ENCODE measurements around the gene AWAT1. TPM values are rescaled to one million over a fixed set of nuclear protein-coding genes. Genes with fewer than 3 reads are reported as not detected.

AWAT1 gene
- polyA plus RNA-seq, 1 donor from 2014 or later = not detected

- Histone ChIP-seq H3K36me3 (ENCODE audit: insufficient read depth, low read length) (no peaks in the 10 kb centered on the region), H3K27ac (ENCODE audit: low read length) (no peak overlapping the region), H3K27me3 (ENCODE audit: insufficient read depth, low read depth, low read length) (no peaks in the 10 kb centered on the region), H4K20me1 (ENCODE audit: insufficient read depth) (no peaks in the 10 kb centered on the region), H3K9ac (ENCODE audit: low read length) (no peak overlapping the region), H3K9me3 (ENCODE audit: low read length) (no peaks in the 10 kb centered on the region), H3K9me2 (ENCODE audit: insufficient read depth, low read length) (no peaks in the 10 kb centered on the region), H3K4me2 (ENCODE audit: low read length) (no peak overlapping the region), H2AFZ (ENCODE audit: low read depth, low read length) (no peak overlapping the region), H3K4me3 (ENCODE audit: low read length) (no peak overlapping the region), H3F3A (ENCODE audit: insufficient read depth, low read length, poor library complexity, severe bottlenecking) (no peaks in the 10 kb centered on the region), H3K79me2 (replicated peaks; ENCODE audit: insufficient read depth, low read length) (no peaks in the 10 kb centered on the region)
- TF ChIP-seq EZH2 (IDR thresholded peaks at IDR 0.05; ENCODE audit: borderline replicate concordance, insufficient read depth, low read length, poor library complexity, severe bottlenecking) (no peak), CTCF (IDR thresholded peaks at IDR 0.05; ENCODE audit: poor library complexity, severe bottlenecking) (no peak), TAF1 (IDR thresholded peaks at IDR 0.05; ENCODE audit: low read depth) (no peak), RAD21 (conservative IDR thresholded peaks at IDR 0.05) (no peak), POLR2AphosphoS5 (IDR thresholded peaks at IDR 0.05) (no peak)
- TF ChIP-seq, protein P1, sequence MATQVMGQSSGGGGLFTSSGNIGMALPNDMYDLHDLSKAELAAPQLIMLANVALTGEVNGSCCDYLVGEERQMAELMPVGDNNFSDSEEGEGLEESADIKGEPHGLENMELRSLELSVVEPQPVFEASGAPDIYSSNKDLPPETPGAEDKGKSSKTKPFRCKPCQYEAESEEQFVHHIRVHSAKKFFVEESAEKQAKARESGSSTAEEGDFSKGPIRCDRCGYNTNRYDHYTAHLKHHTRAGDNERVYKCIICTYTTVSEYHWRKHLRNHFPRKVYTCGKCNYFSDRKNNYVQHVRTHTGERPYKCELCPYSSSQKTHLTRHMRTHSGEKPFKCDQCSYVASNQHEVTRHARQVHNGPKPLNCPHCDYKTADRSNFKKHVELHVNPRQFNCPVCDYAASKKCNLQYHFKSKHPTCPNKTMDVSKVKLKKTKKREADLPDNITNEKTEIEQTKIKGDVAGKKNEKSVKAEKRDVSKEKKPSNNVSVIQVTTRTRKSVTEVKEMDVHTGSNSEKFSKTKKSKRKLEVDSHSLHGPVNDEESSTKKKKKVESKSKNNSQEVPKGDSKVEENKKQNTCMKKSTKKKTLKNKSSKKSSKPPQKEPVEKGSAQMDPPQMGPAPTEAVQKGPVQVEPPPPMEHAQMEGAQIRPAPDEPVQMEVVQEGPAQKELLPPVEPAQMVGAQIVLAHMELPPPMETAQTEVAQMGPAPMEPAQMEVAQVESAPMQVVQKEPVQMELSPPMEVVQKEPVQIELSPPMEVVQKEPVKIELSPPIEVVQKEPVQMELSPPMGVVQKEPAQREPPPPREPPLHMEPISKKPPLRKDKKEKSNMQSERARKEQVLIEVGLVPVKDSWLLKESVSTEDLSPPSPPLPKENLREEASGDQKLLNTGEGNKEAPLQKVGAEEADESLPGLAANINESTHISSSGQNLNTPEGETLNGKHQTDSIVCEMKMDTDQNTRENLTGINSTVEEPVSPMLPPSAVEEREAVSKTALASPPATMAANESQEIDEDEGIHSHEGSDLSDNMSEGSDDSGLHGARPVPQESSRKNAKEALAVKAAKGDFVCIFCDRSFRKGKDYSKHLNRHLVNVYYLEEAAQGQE (IDR thresholded peaks at IDR 0.05; ENCODE audit: borderline replicate concordance) = no peak
Observed at GRCh38 chrX:70279081-70279480, 44.6 kb downstream of the AWAT1 start.

DNA sequence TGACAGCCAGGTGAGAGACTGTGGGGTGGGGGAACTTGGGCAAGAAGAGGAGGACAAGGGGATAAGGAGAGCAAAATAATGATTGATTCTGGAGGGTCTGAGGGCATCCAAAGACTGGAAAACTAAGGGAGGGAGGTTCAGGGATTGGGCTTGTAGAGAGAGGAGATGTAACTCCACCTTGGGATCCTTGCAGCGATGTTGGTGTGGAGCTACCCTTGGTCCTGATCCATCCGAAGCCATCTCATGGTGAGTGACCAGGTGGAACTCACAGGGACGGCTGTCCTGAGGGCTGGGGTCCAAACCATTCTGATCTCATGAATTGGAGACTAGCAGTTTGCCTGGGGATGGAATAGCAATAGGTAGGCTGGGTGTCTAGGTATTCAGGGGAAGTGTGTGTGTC, 46.1 kb downstream of the AWAT1 start:
- H3K9me3 ChIP-seq (ENCODE audit: low read length) = no peaks in the 10 kb centered on the region
- H3K9ac ChIP-seq (ENCODE audit: low read length) = no peak overlapping the region
- no peak overlapping the region for H3K4me3 ChIP-seq (ENCODE audit: low read length)
- no peaks in the 10 kb centered on the region for H3K36me3 ChIP-seq (ENCODE audit: insufficient read depth, low read length)
- no peak overlapping the region for H3K4me2 ChIP-seq (ENCODE audit: low read length)
- H3K27me3 ChIP-seq (ENCODE audit: insufficient read depth, low read depth, low read length) = no peaks in the 10 kb centered on the region
- no peaks in the 10 kb centered on the region for H3K79me2 ChIP-seq (replicated peaks; ENCODE audit: insufficient read depth, low read length)
- H2AFZ ChIP-seq (ENCODE audit: low read depth, low read length) = no peak overlapping the region
- no peaks in the 10 kb centered on the region for H4K20me1 ChIP-seq (ENCODE audit: insufficient read depth)
- no peaks in the 10 kb centered on the region for H3K9me2 ChIP-seq (ENCODE audit: insufficient read depth, low read length)
- H3K27ac ChIP-seq (ENCODE audit: low read length) = no peak overlapping the region
- no peaks in the 10 kb centered on the region for H3F3A ChIP-seq (ENCODE audit: insufficient read depth, low read length, poor library complexity, severe bottlenecking)
- TF ChIP-seq POLR2AphosphoS5 (IDR thresholded peaks at IDR 0.05) (no peak), RAD21 (conservative IDR thresholded peaks at IDR 0.05) (no peak), EZH2 (IDR thresholded peaks at IDR 0.05; ENCODE audit: borderline replicate concordance, insufficient read depth, low read length, poor library complexity, severe bottlenecking) (no peak), TAF1 (IDR thresholded peaks at IDR 0.05; ENCODE audit: low read depth) (no peak), CTCF (IDR thresholded peaks at IDR 0.05; ENCODE audit: poor library complexity, severe bottlenecking) (no peak), EP300 (conservative IDR thresholded peaks at IDR 0.05; ENCODE audit: poor library complexity, severe bottlenecking) (no peak), MXI1 (conservative IDR thresholded peaks at IDR 0.05; ENCODE audit: poor library complexity, severe bottlenecking) (no peak), SMC3 (conservative IDR thresholded peaks at IDR 0.05; ENCODE audit: poor library complexity) (no peak)
- TF ChIP-seq, protein P1 (IDR thresholded peaks at IDR 0.05; ENCODE audit: borderline replicate concordance) = no peak

Data from neural cell (in vitro differentiated cells).